Nephron (organoid): ENCODE results near the gene RAD51C.
"Not testable (repeated sequence)": the region's sequence is repeated elsewhere in the genome, so short reads cannot be mapped to it uniquely, and the experiment has no call there.

Experiments
- H3K27ac Mint-ChIP-seq, 3 experiments: 2 replicates each; pipeline ENCODE4 v1.8.0; 2020; ENCODE audit warnings: mixed read lengths in 3 of 3, mild to moderate bottlenecking in 2 of 3, moderate library complexity in 1 of 3
- H3K27me3 Mint-ChIP-seq: 2 replicates; pipeline ENCODE4 v1.8.0; 2021; ENCODE audit warnings: low read depth, mild to moderate bottlenecking, moderate library complexity, mixed read lengths
- H3K36me3 Mint-ChIP-seq: 2 replicates; pipeline ENCODE4 v1.8.0; 2020; ENCODE audit warnings: low read depth, mixed read lengths
- H3K4me1 Mint-ChIP-seq: 2 replicates; pipeline ENCODE4 v1.8.0; 2020; ENCODE audit warnings: mixed read lengths
- H3K4me3 Mint-ChIP-seq, 3 experiments: 2 replicates each; pipeline ENCODE4 v1.8.0; 2020; ENCODE audit warnings: mild to moderate bottlenecking in 3 of 3, mixed read lengths in 3 of 3, moderate library complexity in 2 of 3
- H3K9me3 Mint-ChIP-seq: 2 replicates; pipeline ENCODE4 v1.8.0; 2020; ENCODE audit warnings: mixed read lengths
- CTCF ChIP-seq, 3 experiments: fragments of 200-600 bp; sonication (generic); IDR thresholded peaks; one replicate each; pipeline ENCODE4 v1.5.0; 2021; ENCODE audit warnings: antibody characterized with exemption in 3 of 3; ENCODE audit not compliant: unreplicated experiment in 3 of 3

The RAD51C gene

GRCh38 chr17:58667934-58668597, 24.3 kb upstream of the RAD51C start:
- Mint-ChIP-seq H3K4me3 (no peak overlapping the region), H3K27ac (no peak overlapping the region), H3K4me1 (no peaks in the 10 kb centered on the region), H3K36me3 (no peaks in the 10 kb centered on the region), H3K27me3 (peaks cover 4% of the 10 kb centered on the region), H3K9me3 (no peaks in the 10 kb centered on the region)
- TF ChIP-seq CTCF (IDR thresholded peaks at IDR 0.05; ENCODE audit: unreplicated experiment in 3 of 3) = no peak

GRCh38 chr17:58668598-58668935, 23.8 kb upstream of the RAD51C start:
- Mint-ChIP-seq H3K9me3 (no peaks in the 10 kb centered on the region), H3K27ac (no peak overlapping the region), H3K36me3 (no peaks in the 10 kb centered on the region), H3K4me3 (no peak overlapping the region), H3K4me1 (no peaks in the 10 kb centered on the region), H3K27me3 (peaks cover 4% of the 10 kb centered on the region)
- TF ChIP-seq CTCF (IDR thresholded peaks at IDR 0.05; ENCODE audit: unreplicated experiment in 3 of 3) = no peak

GRCh38 chr17:58669853-58670252, 22.5 kb upstream of the RAD51C start:
- no peaks in the 10 kb centered on the region for H3K4me1 Mint-ChIP-seq
- H3K27me3 Mint-ChIP-seq = peaks cover 4% of the 10 kb centered on the region
- H3K9me3 Mint-ChIP-seq = no peaks in the 10 kb centered on the region
- H3K27ac Mint-ChIP-seq = no peak overlapping the region
- TF ChIP-seq CTCF (IDR thresholded peaks at IDR 0.05; ENCODE audit: unreplicated experiment in 3 of 3) = no peak
- H3K4me3 Mint-ChIP-seq = no peak overlapping the region
- no peaks in the 10 kb centered on the region for H3K36me3 Mint-ChIP-seq

- H3K27ac Mint-ChIP-seq = no peak overlapping the region
- no peaks in the 10 kb centered on the region for H3K36me3 Mint-ChIP-seq
- H3K9me3 Mint-ChIP-seq = no peaks in the 10 kb centered on the region
- TF ChIP-seq CTCF (IDR thresholded peaks at IDR 0.05; ENCODE audit: unreplicated experiment in 3 of 3) = no peak
- peaks cover 4% of the 10 kb centered on the region for H3K27me3 Mint-ChIP-seq
- H3K4me1 Mint-ChIP-seq = no peaks in the 10 kb centered on the region
- no peak overlapping the region for H3K4me3 Mint-ChIP-seq
These were observed 20.4 kb upstream of the RAD51C start for GRCh38 chr17:58671969-58672368.

- no peaks in the 10 kb centered on the region for H3K9me3 Mint-ChIP-seq
- no peak overlapping the region for H3K27ac Mint-ChIP-seq
- H3K4me3 Mint-ChIP-seq = no peak overlapping the region
- no peaks in the 10 kb centered on the region for H3K4me1 Mint-ChIP-seq
- no peak for TF ChIP-seq CTCF (IDR thresholded peaks at IDR 0.05; ENCODE audit: unreplicated experiment in 3 of 3)
- H3K27me3 Mint-ChIP-seq = peaks cover 1% of the 10 kb centered on the region
- no peaks in the 10 kb centered on the region for H3K36me3 Mint-ChIP-seq
These were observed 15.1 kb upstream of the RAD51C start for GRCh38 chr17:58677194-58677880.

- not testable (repeated sequence) for H3K36me3 Mint-ChIP-seq, H3K9me3 Mint-ChIP-seq, H3K27me3 Mint-ChIP-seq, H3K27ac Mint-ChIP-seq, H3K4me3 Mint-ChIP-seq, H3K4me1 Mint-ChIP-seq
These were observed 14.1 kb upstream of the RAD51C start for GRCh38 chr17:58678287-58678686.
